RPMI8226 (cell line): Measurements from ENCODE around the gene NBAS.

Experiments used
- DNase-seq: peaks from one replicate; pipeline ENCODE4 v3.0.0-alpha.2; 2015

The NBAS gene

DNA sequence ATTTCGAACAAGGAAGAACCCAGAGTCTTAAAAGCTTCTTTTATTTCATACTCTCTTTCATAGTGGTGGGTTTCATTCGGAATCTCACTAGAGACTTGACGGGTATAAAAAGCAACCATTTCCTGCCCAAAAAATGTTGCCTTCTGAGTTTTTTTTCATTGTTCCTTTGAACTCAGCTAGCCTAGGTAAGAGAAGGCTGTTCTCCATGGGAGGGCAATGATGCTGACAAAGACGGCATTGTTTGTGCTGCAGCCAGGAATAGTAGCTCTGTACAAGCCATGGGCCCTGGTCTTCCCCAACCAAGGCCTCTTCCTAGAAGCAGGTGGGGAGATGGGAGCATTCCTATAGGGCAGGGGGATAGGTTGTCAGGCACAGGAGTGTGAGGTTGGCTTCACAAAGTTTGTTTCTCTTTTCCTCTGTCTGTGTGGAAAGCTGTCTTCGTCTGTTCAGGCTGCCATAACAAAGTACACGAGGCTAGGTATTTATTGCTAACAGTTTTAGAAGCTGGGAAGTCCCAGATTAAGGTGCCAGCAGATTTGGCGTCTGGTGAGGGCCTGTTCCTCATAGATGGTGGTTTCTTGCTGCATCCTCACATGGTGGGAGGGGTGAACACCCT, 405.1 kb downstream of the NBAS start:
- DNase-seq = no peak

DNA sequence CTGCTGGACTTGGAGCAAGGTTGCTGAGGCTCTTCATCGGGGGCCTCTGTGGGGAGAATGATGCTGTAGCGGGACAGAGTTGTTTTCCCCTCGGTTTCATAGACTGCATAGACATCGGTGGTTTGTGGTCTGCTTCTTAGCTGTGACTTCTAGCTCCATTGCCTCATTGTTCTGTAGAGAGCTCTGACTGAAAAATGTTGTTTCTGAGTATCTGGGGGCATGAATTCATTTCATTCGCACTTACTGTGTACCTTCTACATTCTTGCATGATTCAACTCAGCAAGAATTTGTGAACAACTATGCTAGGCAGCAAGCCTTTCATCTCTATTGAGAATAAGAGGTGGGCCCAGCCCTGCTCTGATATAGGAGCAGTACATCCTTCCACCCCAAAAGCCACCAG, 406.8 kb downstream of the NBAS start:
- DNase-seq = no peak

DNA sequence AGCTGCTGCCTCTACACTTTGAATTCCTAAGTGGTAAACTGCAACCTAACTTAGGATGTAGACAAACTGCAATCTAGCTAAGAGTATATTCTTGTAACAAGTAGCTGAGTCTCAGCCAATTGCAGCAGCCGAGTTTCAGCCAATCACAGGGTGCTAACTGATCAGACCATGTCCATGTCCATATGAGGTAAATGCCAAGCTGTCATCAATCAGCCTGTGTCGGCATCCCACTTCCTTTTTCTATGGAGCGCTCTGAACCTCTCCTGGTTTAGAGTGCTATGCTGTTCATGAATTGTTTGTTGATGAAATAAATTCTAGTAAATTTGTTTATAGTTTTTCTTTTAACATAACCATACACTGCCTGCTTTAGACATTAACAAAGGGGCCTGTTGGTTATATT, 408.8 kb downstream of the NBAS start:
- DNase-seq = no peak

DNA sequence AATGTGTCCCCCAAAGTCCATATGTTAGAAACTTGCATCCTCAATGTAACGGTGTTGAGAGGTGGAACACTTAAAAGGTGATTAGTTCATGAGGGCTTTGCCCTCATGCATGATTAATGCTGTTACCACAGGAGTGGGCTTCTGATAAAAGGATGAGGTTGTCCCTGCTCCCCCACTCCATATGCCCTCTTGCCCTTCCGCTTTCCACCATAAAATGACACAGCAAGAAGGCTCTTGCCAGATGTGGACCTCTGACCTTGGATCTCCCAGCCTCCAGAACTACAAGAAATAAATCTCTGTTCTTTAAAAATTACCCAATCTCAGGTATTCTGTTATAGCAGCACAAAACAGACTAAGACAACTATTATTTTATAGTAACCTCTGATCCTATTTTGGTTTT, 412.1 kb downstream of the NBAS start:
- DNase-seq = no peak

DNA sequence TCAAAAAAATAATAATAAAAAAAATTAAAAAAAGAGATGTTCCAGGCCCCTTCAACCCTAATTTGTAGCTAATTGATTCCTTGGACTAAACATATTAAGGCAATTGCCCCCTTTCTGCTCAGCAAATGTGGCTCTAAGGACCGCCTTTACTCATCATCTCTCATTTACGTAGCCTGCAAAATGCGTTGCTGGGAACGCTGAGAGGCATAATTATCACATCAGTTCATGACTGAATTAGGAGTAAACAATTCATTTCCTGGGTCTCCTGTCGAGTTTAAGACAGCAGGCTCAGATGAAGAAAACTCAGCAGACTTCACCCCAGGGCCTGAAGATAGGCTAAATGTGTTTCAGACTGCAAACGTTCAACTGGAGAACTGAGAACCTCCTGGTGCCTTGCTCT, 413.5 kb downstream of the NBAS start:
- no peak for DNase-seq

DNA sequence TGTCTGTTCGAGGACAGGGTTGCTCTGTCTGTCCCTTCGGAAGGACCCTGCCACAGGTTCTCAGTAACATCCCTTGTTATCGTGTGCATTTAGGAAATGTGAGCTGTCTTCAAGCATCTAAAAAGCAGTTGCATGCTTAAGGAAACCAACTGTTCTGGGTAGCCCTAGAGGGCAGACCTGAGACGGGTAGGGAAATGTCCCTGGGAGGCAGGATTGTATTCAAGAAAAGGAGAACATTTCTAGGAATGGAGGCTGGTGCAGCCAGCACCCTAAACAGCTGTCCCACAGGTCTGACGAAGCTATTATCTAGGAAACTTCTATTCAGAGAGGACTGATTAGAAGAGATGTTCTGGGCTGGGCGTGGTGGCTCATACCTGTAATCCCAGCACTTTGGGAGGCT, 414.2 kb downstream of the NBAS start:
- no peak for DNase-seq

DNA sequence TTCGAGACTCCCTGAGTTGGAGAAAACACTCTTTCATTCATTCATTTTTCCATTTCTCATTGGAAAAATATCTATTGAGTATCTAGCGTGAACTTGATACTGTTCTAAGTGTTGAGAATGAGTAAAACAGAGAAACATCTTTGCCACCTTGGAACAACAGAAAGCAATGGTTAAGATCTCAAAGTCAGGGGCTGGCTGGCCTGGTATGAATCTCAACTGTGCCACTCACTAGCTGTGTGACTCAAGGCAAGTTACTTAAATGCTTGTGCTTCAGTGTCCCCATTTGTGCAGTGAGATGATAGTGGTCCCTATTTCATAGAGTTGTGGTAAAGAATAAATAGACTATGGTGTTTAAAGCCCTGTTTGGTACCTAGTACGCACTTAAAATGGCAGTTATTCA, 415.2 kb downstream of the NBAS start:
- DNase-seq = no peak

DNA sequence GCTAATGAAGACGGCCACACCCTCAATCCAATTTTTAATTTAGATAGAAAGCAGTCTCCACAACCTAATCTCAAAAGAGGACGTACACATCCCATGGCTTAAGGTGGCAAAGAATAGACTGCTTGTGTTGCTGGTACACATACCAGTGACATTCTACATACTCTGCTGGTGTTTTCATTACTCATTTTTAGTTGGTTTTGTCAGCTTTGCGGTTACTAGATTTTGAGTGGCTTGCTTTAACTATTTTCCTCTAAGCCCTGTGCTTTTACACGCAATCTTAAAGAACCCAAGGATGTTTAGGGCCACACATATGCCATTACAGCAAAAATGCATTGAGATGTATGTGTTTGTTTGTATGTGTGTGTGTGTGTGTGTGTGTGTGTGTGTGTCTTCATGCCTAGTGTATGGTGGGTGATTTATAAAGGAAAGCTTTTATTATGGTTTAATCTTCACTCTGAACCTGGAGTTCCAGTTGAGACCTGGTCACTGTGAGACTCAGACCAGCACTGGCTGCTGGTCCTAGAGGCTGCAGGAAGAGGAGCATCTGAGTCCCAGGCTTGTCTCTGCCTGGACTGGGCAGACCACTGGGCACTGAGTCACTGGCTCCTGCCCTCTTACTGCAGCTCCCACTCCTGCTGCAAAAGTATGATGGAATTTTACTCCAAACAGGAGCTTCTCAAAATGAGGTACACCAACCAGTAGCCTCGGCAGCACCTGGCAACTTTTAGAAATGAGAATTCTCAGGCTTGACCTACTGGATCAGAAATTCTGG, 415.9 kb downstream of the NBAS start:
- DNase-seq = no peak

DNA sequence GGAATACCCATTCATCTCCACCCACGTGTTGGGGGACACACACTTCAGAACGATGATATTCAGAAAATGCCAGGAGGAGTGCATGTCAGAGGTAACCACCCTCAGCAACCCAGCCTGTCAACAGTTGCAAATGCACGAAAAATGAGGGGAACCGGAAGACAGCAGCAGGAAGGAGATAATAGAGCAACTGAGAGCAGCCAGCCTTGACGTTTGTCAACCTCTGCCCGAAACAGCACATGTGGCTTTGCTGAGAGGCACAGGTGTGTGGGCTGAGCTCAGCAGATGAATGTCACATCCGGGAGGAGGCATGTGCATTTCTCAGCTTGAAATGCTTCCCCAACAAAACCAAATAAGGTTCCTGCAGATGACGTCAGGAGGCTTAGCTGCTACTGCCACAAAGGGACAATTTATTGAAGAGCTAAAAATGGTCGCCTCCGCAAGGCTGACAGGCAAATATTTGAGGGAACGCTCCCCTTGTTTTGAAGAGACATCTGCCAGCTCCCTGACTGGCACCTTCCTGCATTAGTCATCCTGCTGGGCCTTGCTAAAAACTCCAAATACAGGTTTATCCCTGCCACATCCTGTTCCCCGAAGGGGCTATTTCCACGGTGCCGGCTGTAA, 419.0 kb downstream of the NBAS start:
- peak; percentile 79 for DNase-seq

DNA sequence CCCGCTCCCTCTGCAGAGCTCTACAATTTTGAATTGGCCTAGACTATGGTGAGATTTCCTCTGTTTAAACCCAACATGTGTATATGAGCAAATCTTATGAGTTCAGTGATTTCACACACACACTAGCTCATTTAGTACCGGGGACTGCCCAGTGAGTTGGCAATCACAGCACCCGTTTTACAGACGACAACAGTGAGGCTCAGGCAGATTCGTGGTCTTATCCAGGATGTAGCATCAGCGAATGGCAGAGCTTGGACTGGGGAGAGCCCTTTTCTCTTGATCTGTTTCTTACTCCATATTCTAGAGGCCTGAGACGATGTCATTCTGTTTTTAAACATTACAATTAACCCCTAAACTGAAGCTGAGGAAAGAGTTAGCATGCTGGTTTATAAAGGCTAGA, 419.9 kb downstream of the NBAS start:
- no peak for DNase-seq

DNA sequence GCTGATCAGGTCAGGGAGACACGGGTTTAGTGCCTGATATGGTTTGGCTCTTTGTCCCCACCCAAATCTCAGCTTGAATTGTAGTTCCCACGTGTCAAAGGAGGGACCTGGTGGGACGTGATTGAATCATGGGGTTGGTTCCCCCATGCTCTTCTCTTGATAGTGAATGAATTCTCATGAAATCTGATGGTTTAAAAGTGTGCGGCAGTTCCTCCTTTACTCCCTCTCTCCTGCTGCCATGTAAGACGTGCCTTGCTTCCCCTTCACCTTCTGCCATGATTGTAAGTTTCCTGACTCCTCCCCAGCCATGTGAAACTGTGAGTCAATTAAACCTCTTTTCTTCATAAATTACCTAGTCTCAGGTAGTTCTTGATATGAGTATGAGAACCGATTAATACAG, 424.5 kb downstream of the NBAS start:
- no peak for DNase-seq

DNA sequence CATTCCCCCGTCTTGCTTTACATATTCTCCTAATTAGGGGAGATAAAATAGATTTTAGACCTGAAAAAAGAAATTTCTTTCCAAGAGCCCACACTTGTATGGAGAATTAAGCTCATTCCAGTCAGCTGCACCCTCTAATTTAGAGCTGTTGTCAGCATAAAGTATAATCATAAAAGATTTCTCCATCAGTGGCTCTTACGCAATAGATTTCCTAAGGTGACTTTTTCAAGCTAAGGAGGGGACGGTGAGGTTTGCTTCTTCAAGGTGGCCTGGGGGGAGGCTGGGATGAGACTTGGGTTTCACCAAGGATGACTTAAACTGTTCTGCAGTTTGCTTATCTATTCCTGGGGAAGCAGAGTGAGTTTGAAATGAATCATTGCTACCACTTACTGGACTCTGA, 426.2 kb downstream of the NBAS start:
- DNase-seq = no peak

DNA sequence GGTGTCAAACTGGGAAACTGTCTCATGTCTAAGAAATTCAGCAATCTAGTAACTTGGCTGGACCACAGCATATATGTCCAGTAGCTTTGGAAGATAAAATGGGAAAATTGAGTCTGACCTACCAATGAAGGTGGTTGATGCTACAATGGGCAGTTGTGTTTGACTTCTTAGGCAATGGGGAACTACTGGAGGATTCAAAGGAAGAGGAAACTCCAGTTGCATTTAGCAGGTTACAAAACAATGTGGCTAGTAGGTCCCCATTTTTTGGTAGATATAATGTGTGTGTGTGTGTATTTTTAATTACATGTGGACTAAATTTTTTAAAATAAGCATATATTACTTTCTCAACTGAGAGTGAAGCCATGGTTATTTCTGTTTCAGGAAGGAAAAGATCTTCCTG, 427.7 kb downstream of the NBAS start:
- no peak for DNase-seq

DNA sequence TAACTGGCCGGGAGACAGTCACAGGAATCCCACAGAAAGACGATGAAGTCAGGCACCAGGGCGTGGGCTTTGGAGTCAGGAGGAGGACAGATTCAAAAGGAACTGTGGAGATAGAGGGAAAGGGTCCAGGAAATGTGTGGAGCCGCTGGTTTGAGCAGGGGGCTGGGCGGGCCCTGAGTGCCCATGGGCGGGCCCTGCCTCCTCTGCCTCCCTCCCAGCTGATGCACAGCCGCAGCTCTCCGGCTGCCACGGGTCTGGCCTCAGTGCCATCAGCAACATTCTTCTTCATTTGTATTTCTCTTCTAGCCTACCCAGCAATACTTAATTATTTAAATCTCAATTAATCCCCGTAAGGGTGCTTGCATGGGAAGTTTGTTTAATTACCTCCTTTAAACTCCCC, 432.3 kb downstream of the NBAS start:
- no peak for DNase-seq

DNA sequence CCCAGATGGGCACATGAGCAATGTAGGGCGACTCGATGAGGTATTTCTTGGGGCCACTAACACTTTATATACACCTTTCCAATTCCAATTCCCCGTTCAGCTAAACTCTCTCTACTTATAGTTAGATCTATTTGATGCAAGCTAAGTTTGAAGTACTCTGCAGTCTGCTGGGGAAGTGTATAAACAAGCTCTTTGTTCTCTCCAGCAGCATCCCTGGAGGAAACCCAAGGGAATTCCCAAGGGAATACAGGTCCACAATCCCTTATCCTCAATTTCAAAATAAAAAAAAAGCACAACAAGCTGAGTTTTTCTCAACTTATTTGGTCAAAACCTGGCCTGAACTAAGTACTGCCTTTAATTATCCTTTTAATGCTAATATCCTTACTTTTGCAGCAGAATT, 433.3 kb downstream of the NBAS start:
- DNase-seq = no peak

DNA sequence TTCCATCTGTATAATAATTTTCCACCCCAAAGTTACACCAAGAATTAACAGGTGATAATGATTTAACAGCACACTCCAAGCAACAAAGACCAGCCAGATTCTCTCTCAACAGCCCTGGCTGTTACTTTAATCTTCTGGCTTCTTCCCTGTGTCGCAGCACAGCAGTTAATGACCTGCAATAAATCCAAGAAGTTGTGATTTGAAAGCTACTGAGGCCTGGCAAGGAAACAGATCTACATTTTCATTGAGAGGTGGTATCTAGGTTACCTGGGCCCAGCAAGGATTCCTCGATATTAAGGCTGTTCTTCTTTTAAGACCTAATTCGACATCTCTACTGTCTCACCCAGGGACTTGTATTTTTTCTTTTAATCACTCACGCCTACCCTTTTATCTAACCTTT, 433.8 kb downstream of the NBAS start:
- no peak for DNase-seq

DNA sequence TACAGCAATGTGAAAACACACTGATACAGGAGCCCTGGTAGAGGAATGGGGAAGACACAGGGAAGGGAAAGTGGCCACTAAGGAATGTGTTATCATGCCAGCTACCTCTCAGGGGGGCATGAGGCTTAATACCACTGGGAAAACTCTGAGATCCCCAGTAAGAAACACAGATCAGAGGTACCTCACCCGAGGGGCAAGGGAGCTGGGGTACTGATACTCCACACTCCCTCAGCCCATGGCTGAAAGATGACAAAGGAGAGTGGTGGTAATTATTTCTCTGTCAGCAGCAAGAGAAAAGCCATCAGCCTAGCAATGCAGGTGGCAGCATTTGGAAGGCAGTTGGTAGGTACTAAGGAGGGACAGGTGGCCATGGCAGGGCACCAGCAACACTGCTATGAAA, 434.8 kb downstream of the NBAS start:
- no peak for DNase-seq

DNA sequence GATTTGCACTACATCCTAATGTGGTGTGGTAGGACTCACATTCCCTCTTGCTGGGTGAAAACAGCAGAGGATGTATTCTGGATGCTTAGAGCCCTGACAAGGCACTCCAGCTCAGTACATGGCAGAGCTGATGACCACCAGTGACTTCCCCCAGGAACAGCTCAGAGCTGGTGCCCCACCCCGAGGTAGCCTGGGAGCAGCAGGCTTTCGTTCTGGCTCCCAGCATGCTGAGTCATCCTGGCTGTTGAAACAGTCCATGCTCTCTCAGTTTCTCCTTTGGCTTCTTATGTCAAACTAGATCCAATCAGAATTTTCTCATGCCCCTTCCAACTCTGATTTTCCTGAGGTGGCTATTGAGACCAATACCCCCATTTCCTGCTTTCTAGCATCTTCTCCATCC, 438.2 kb downstream of the NBAS start:
- no peak for DNase-seq

DNA sequence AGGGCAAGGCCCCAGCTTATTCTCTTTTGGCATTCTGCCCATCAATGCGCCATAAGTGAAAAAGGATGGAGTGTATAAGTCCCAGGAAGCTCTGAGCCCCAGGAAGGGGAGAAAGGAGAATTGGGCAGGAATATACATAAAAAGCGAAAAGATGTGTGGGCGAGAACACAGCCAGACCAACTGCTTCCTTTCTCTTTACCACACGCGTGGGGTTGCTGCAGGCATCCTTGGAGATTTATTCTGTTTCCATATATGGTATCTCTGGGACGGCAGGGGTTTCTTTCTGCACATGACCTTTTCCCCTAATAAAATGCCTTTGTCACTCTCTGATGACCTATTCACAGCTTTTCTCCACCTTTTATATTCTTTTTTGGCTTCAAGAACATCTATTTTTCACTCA, 440.5 kb downstream of the NBAS start:
- DNase-seq = no peak

DNA sequence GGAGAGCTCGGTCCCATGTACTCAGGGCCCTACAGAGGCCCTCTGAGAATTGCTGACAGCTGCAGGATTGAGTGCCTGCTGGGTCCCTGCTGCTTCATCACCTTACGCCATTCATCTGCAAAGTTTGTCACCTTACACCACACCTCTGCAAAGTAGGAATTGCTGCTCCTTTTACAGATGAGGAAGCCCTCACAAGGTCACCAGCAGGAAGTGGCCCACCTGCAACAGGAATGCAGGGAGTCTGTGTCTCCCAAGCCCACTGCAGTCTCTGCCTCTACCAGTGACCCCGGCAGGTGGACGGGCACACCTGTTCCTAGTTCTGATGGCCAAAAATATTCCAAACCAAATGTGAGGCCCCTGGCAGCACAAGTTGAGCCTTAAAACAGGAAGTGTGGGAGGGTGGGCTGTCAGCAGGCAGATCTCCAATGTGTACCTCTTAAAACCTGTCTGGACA, 441.4 kb downstream of the NBAS start:
- DNase-seq = no peak

DNA sequence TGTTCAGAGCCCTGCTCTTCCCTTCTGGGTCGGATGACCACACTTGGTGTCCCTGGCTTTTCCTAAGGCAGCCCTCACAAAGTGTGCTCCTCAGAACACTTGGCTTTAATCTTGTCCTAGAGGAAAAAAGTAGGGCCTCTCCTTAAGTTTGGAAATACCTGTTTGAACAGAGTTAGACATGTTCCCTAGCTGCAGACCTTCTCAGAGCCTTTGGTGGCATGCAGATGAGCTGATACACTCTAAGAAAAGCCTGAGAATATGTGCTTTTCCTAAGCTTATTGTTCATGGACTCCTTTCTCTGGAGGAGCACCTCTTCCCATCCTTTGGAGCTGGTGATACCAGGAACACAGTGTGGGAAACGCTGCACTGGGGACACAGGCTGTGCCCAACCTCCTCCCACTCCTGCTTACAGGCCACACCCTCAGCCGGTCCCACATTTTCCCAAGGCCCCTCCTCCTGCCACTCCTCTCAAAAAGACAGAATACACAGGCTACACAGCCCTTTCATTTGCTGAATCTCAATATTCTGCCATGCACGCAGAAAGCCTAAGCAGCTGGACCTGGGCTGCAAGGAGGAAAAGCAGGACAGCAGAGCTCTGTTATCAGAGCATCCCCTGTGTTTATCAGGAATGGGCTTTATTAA, 443.6 kb downstream of the NBAS start:
- DNase-seq = no peak
